Neural progenitor cell (in vitro differentiated cells): Measurements from ENCODE around the gene MAD1L1.

Source experiments
- EZH2 ChIP-seq: fragments of 200-600 bp; sonication (generic); IDR thresholded peaks from 2 replicates; pipeline ENCODE4 v1.6.1; 2017; ENCODE audit warnings: antibody characterized with exemption, mild to moderate bottlenecking, moderate library complexity
- EZH2phosphoT487 ChIP-seq: fragments of 200-600 bp; sonication (generic); IDR thresholded peaks from 2 replicates; pipeline ENCODE4 v1.6.1; 2017; ENCODE audit warnings: antibody characterized with exemption
- TF ChIP-seq, protein P1 (sequence below): fragments of 200-600 bp; sonication (generic); IDR thresholded peaks from 2 replicates; pipeline ENCODE4 v1.5.1; 2017; ENCODE audit warnings: antibody characterized with exemption, mild to moderate bottlenecking

- TF ChIP-seq, protein P1, sequence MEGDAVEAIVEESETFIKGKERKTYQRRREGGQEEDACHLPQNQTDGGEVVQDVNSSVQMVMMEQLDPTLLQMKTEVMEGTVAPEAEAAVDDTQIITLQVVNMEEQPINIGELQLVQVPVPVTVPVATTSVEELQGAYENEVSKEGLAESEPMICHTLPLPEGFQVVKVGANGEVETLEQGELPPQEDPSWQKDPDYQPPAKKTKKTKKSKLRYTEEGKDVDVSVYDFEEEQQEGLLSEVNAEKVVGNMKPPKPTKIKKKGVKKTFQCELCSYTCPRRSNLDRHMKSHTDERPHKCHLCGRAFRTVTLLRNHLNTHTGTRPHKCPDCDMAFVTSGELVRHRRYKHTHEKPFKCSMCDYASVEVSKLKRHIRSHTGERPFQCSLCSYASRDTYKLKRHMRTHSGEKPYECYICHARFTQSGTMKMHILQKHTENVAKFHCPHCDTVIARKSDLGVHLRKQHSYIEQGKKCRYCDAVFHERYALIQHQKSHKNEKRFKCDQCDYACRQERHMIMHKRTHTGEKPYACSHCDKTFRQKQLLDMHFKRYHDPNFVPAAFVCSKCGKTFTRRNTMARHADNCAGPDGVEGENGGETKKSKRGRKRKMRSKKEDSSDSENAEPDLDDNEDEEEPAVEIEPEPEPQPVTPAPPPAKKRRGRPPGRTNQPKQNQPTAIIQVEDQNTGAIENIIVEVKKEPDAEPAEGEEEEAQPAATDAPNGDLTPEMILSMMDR = no peak
- TF ChIP-seq EZH2phosphoT487 (no peak), EZH2 (no peak)
These were observed 11.8 kb downstream of the MAD1L1 start for GRCh38 chr7:2220954-2221353.
